ENCODE results near the gene ATP5F1B.

ATP5F1B gene

DNA sequence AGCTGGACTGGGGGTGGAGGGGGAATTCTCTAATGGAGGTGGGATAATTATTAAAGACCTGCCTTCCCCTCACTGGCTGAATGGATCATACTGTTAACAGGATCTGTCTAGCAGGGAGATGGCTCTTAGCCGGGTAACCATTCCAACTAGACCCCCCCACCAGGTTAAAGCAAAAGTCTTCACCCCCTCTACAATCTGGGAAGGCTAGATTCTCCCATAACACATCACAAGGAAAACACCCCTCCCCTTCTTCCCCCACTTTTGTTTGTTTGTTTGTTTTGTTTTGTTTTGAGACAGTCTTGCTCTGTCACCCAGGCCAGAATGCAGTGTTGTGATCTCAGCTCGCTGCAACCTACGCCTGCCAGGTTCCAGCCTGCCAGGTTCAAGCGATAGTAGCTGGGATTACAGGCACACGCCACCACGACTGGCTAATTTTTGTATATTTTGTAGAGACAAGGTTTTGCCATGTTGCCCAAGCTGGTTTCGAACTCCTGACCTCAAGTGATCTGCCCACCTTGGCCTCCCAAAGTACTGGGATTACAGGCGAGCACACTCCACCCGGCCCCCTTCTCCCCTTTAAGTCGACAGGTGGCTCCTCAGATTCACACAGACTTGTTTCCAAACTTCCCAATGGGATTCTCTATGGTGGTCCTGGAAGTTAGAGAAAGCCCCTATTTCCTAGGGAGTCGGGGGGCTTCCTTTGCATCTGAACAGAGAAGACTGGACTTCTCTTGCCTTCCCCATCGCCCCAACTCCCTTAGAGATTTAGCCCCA lies 12.1 kb downstream of the ATP5F1B start:
- Histone ChIP-seq H3K4me1 (ENCODE audit: control insufficient read depth, insufficient read depth, low read length, poor library complexity, severe bottlenecking) (peaks cover 53% of the 10 kb centered on the region), H3K27me3 (replicated peaks; ENCODE audit: control insufficient read depth, insufficient read depth, low read length, poor library complexity, severe bottlenecking) (no peaks in the 10 kb centered on the region), H3K27ac (ENCODE audit: insufficient read depth, low read length, poor library complexity, severe bottlenecking) (peak overlapping the region; percentile 82), H3K36me3 (ENCODE audit: control insufficient read depth, insufficient read depth, low read length) (peaks cover 20% of the 10 kb centered on the region), H3K4me3 (ENCODE audit: insufficient read depth, low read depth, low read length, poor library complexity, severe bottlenecking) (peak overlapping the region; percentile 64), H3K9me3 (ENCODE audit: control insufficient read depth, low read length) (no peaks in the 10 kb centered on the region)
- no peak for DNase-seq

GRCh38 chr12:56632701-56633467 lies 12.9 kb downstream of the ATP5F1B start:
- Histone ChIP-seq H3K4me3 (ENCODE audit: insufficient read depth, low read depth, low read length, poor library complexity, severe bottlenecking) (no peak overlapping the region), H3K27ac (ENCODE audit: insufficient read depth, low read length, poor library complexity, severe bottlenecking) (peak overlapping the region; percentile 55), H3K9me3 (ENCODE audit: control insufficient read depth, low read length) (no peaks in the 10 kb centered on the region), H3K27me3 (replicated peaks; ENCODE audit: control insufficient read depth, insufficient read depth, low read length, poor library complexity, severe bottlenecking) (no peaks in the 10 kb centered on the region), H3K4me1 (ENCODE audit: control insufficient read depth, insufficient read depth, low read length, poor library complexity, severe bottlenecking) (peaks cover 59% of the 10 kb centered on the region), H3K36me3 (ENCODE audit: control insufficient read depth, insufficient read depth, low read length) (peaks cover 12% of the 10 kb centered on the region)
- DNase-seq: no peak

DNA sequence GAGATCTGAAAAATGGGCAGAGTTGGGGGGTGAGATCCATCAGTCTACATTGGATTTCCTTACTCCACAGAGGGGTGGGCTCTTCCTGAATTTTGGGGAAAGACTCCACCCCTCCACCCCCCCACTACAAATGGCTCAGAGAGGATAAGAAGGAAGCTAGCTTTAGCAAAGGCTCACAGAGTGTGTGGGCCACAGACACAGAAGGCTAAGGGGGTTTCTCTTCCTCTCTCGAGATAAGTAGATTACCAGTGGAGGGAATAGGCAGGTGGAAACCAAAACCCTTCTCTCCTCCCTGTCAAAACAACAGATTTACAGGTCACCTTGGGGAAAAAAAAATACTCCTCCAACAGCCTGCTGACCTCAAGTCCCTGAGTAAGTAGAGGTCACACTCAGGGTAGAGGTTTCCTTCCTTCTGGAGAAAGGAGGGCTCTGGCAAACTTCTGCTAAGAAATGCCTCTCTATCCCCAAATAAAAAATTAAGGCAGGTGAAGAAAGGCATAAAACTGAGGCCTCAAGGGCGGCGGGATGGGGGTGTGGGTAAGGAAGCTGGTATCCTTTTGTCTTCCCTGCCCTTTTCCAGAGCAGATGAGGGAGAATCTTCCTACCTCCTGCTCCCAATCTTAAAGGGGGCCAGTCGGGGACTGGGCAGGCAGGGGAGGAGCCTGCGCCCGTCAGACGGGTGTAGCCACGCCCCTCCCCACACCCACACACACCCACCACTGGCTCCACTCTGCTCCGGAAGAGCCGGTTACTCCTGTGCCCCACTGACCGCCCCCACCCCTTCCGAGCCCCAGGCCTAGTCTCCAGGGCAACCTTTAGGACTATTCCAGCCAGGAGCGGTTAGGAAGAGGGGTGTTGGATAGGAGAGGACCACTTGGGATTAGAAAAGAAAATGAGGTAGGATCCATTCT lies 13.7 kb downstream of the ATP5F1B start:
- H3K27ac ChIP-seq (ENCODE audit: insufficient read depth, low read length, poor library complexity, severe bottlenecking): peak overlapping the region; percentile 55
- no peaks in the 10 kb centered on the region for H3K27me3 ChIP-seq (replicated peaks; ENCODE audit: control insufficient read depth, insufficient read depth, low read length, poor library complexity, severe bottlenecking)
- no peak overlapping the region for H3K4me3 ChIP-seq (ENCODE audit: insufficient read depth, low read depth, low read length, poor library complexity, severe bottlenecking)
- DNase-seq: peak in 2 of 3 donors; percentile 31 to 49
- peaks cover 61% of the 10 kb centered on the region for H3K4me1 ChIP-seq (ENCODE audit: control insufficient read depth, insufficient read depth, low read length, poor library complexity, severe bottlenecking)
- H3K9me3 ChIP-seq (ENCODE audit: control insufficient read depth, low read length): no peaks in the 10 kb centered on the region
- peaks cover 4% of the 10 kb centered on the region for H3K36me3 ChIP-seq (ENCODE audit: control insufficient read depth, insufficient read depth, low read length)

- H3K4me1 ChIP-seq (ENCODE audit: control insufficient read depth, insufficient read depth, low read length, poor library complexity, severe bottlenecking): peaks cover 46% of the 10 kb centered on the region
- peak within 1 kb of the TSS; percentile 98 for H3K27ac ChIP-seq (ENCODE audit: insufficient read depth, low read length, poor library complexity, severe bottlenecking)
- H3K9me3 ChIP-seq (ENCODE audit: control insufficient read depth, low read length): no peaks in the 10 kb centered on the region
- H3K27me3 ChIP-seq (replicated peaks; ENCODE audit: control insufficient read depth, insufficient read depth, low read length, poor library complexity, severe bottlenecking): no peaks in the 10 kb centered on the region
- DNase-seq: peak; percentile 62 to 68 (median 67)
- H3K36me3 ChIP-seq (ENCODE audit: control insufficient read depth, insufficient read depth, low read length): peaks cover 4% of the 10 kb centered on the region
- peak within 1 kb of the TSS; percentile 100 for H3K4me3 ChIP-seq (ENCODE audit: insufficient read depth, low read depth, low read length, poor library complexity, severe bottlenecking)
These were observed 15.6 kb downstream of the ATP5F1B start, which contains the start of gene BAZ2A for GRCh38 chr12:56630180-56630632. TSS of gene BAZ2A (minus strand) at chr12:56630326. CDS start at chr12:56617530, 12,796 bp downstream.

- peak overlapping the region; percentile 98 for H3K27ac ChIP-seq (ENCODE audit: insufficient read depth, low read length, poor library complexity, severe bottlenecking)
- peak; percentile 36 to 48 (median 43) for DNase-seq
- H3K36me3 ChIP-seq (ENCODE audit: control insufficient read depth, insufficient read depth, low read length): peaks cover 4% of the 10 kb centered on the region
- no peaks in the 10 kb centered on the region for H3K27me3 ChIP-seq (replicated peaks; ENCODE audit: control insufficient read depth, insufficient read depth, low read length, poor library complexity, severe bottlenecking)
- H3K4me3 ChIP-seq (ENCODE audit: insufficient read depth, low read depth, low read length, poor library complexity, severe bottlenecking): peak overlapping the region; percentile 100
- peaks cover 46% of the 10 kb centered on the region for H3K4me1 ChIP-seq (ENCODE audit: control insufficient read depth, insufficient read depth, low read length, poor library complexity, severe bottlenecking)
- H3K9me3 ChIP-seq (ENCODE audit: control insufficient read depth, low read length): no peaks in the 10 kb centered on the region
These were observed 16.2 kb downstream of the ATP5F1B start for GRCh38 chr12:56629459-56630179.

DNA sequence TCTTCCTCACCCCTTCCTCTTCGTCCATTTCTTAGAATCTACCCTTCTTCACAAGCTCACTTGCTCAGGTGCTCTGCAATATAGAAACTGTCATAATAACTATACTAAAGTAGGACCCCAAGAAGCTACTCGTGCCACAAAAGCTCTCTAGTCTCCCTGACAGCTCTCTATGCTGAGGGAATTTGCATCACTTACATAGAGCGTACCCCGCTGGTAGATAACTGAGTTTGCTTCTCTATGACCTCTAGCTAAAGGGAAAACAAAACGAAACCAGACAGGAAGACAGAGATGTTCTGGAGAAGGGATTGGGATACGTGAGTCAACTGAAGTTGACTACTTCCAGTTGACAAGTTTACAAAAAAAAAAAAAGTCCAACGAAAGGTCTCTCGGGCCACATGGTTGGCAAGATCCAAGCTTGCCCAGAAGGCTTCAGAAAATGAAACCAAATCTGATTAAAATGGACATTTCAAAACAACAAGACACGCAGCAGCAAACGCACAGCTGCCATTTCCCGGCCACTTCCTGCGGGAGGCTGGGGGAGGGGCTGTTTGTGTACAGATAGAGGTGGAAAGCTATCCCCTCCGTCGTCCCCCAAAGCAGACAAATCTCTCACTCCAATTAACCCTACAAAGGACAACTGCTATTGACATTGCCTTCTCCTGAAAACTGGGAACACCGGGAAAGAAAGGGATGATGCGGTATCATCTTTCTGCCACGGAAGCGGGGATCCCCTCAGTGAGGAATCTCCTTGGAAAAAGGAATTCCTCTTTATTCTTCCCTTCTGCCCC lies 16.9 kb downstream of the ATP5F1B start:
- peak; percentile 36 to 65 (median 49) for DNase-seq
- peaks cover 7% of the 10 kb centered on the region for H3K36me3 ChIP-seq (ENCODE audit: control insufficient read depth, insufficient read depth, low read length)
- H3K27me3 ChIP-seq (replicated peaks; ENCODE audit: control insufficient read depth, insufficient read depth, low read length, poor library complexity, severe bottlenecking): no peaks in the 10 kb centered on the region
- no peaks in the 10 kb centered on the region for H3K9me3 ChIP-seq (ENCODE audit: control insufficient read depth, low read length)
- H3K27ac ChIP-seq (ENCODE audit: insufficient read depth, low read length, poor library complexity, severe bottlenecking): peak overlapping the region; percentile 98
- peak overlapping the region; percentile 100 for H3K4me3 ChIP-seq (ENCODE audit: insufficient read depth, low read depth, low read length, poor library complexity, severe bottlenecking)
- H3K4me1 ChIP-seq (ENCODE audit: control insufficient read depth, insufficient read depth, low read length, poor library complexity, severe bottlenecking): peaks cover 40% of the 10 kb centered on the region

GRCh38 chr12:56626701-56627100 lies 19.1 kb downstream of the ATP5F1B start:
- Histone ChIP-seq H3K9me3 (ENCODE audit: control insufficient read depth, low read length) (no peaks in the 10 kb centered on the region), H3K27me3 (replicated peaks; ENCODE audit: control insufficient read depth, insufficient read depth, low read length, poor library complexity, severe bottlenecking) (no peaks in the 10 kb centered on the region), H3K36me3 (ENCODE audit: control insufficient read depth, insufficient read depth, low read length) (peaks cover 11% of the 10 kb centered on the region), H3K4me3 (ENCODE audit: insufficient read depth, low read depth, low read length, poor library complexity, severe bottlenecking) (no peak overlapping the region), H3K27ac (ENCODE audit: insufficient read depth, low read length, poor library complexity, severe bottlenecking) (no peak overlapping the region), H3K4me1 (ENCODE audit: control insufficient read depth, insufficient read depth, low read length, poor library complexity, severe bottlenecking) (peaks cover 22% of the 10 kb centered on the region)
- no peak for DNase-seq

DNA sequence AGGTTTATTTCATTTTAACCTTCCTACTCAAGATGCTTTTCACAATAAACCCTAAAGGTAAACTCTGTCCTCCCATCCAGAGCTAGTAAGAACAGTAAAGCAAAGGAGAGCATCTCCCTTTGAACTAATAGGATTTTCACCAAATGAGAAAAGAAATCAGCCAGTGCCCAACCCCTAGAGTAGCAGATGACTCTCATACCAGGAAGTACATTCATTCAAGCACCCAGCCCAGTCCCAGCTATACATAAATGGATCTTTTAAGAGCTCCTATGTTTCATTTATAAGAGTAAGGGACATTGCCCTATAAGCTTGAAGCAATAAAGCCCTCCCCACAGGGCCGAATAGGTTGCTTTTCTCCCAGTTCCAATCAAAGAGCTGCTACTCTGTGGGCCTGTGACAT lies 23.2 kb downstream of the ATP5F1B start:
- H3K4me1 ChIP-seq (ENCODE audit: control insufficient read depth, insufficient read depth, low read length, poor library complexity, severe bottlenecking): peaks cover 6% of the 10 kb centered on the region
- H3K27me3 ChIP-seq (replicated peaks; ENCODE audit: control insufficient read depth, insufficient read depth, low read length, poor library complexity, severe bottlenecking): no peaks in the 10 kb centered on the region
- no peak for DNase-seq
- no peaks in the 10 kb centered on the region for H3K9me3 ChIP-seq (ENCODE audit: control insufficient read depth, low read length)
- H3K36me3 ChIP-seq (ENCODE audit: control insufficient read depth, insufficient read depth, low read length): peaks cover 22% of the 10 kb centered on the region
- no peak overlapping the region for H3K27ac ChIP-seq (ENCODE audit: insufficient read depth, low read length, poor library complexity, severe bottlenecking)
- H3K4me3 ChIP-seq (ENCODE audit: insufficient read depth, low read depth, low read length, poor library complexity, severe bottlenecking): no peak overlapping the region
